Activated naive CD8-positive, alpha-beta T cell (primary cell): ENCODE results near the gene FOXF1.
A peak's percentile ranks its signal among the peaks of the same experiment; 100 is the strongest.

Experiments used
- H3K27ac Mint-ChIP-seq: one replicate; pipeline ENCODE4 v1.8.0; 2021; ENCODE audit warnings: mixed read lengths
- H3K27me3 Mint-ChIP-seq: one replicate; pipeline ENCODE4 v1.8.0; 2021; ENCODE audit warnings: mixed read lengths
- H3K36me3 Mint-ChIP-seq: one replicate; pipeline ENCODE4 v1.8.0; 2021; ENCODE audit warnings: mixed read lengths
- H3K4me1 Mint-ChIP-seq: one replicate; pipeline ENCODE4 v1.8.0; 2021; ENCODE audit warnings: low read depth, mixed read lengths
- H3K4me3 Mint-ChIP-seq: one replicate; pipeline ENCODE4 v1.8.0; 2021; ENCODE audit warnings: mild to moderate bottlenecking, mixed read lengths
- H3K9me3 Mint-ChIP-seq: one replicate; pipeline ENCODE4 v1.8.0; 2021; ENCODE audit warnings: low read depth, mixed read lengths

Gene FOXF1

DNA sequence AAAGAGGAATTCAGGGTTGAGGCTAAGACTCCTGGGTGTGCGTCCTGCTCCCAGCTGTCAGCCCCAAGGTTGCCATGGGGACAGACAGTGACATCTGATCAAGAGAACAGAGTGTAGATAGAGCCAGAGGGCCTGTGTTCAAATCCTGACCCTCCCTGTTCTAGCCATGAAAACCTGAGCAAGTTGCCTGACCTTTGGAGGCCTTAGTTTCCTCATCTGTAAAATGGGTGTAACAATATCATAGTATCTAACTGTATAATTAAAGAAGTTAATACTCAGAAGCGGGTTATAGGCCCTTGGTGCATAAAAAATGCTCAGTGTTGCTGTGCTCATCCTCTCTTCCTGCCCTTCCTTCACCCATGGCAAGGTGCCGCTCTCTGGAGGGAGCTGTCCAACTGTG is 28.7 kb upstream of the FOXF1 start:
- Mint-ChIP-seq H3K4me1 (no peaks in the 10 kb centered on the region), H3K27ac (no peak overlapping the region), H3K36me3 (no peaks in the 10 kb centered on the region), H3K9me3 (no peaks in the 10 kb centered on the region), H3K4me3 (no peak overlapping the region), H3K27me3 (peaks cover 22% of the 10 kb centered on the region)

GRCh38 chr16:86484240-86484639 is 26.1 kb upstream of the FOXF1 start:
- H3K9me3 Mint-ChIP-seq: no peaks in the 10 kb centered on the region
- no peak overlapping the region for H3K27ac Mint-ChIP-seq
- no peaks in the 10 kb centered on the region for H3K4me1 Mint-ChIP-seq
- H3K36me3 Mint-ChIP-seq: no peaks in the 10 kb centered on the region
- H3K4me3 Mint-ChIP-seq: no peak overlapping the region
- H3K27me3 Mint-ChIP-seq: peaks cover 11% of the 10 kb centered on the region

DNA sequence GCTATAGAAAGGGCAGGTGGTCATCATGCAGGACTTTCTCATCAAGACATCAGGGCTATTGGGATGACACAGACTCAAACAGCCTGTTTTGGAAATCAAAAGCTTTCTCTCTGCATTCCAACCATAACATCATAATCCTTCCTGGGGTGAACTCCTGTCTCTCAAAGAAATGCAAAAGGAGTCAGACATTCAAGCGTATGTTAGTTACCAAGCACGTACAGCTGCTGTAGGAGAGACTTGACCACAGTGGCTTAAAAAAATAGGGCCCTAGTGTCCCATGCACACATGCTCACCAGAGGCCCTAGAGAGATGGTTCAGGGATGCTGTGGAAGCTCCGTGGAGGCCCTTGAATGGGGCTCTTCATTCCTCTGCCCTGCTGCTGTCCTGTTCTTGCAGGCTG is 24.6 kb upstream of the FOXF1 start:
- no peaks in the 10 kb centered on the region for H3K36me3 Mint-ChIP-seq
- no peak overlapping the region for H3K27ac Mint-ChIP-seq
- H3K4me3 Mint-ChIP-seq: no peak overlapping the region
- no peaks in the 10 kb centered on the region for H3K9me3 Mint-ChIP-seq
- peaks cover 16% of the 10 kb centered on the region for H3K27me3 Mint-ChIP-seq
- H3K4me1 Mint-ChIP-seq: no peaks in the 10 kb centered on the region

GRCh38 chr16:86490859-86491639 is 19.3 kb upstream of the FOXF1 start:
- H3K27me3 Mint-ChIP-seq: peaks cover 42% of the 10 kb centered on the region
- H3K27ac Mint-ChIP-seq: no peak overlapping the region
- H3K4me3 Mint-ChIP-seq: no peak overlapping the region

GRCh38 chr16:86491640-86492023 is 18.7 kb upstream of the FOXF1 start:
- no peak overlapping the region for H3K27ac Mint-ChIP-seq
- no peaks in the 10 kb centered on the region for H3K9me3 Mint-ChIP-seq
- peaks cover 4% of the 10 kb centered on the region for H3K4me1 Mint-ChIP-seq
- H3K4me3 Mint-ChIP-seq: no peak overlapping the region
- H3K27me3 Mint-ChIP-seq: peaks cover 43% of the 10 kb centered on the region
- no peaks in the 10 kb centered on the region for H3K36me3 Mint-ChIP-seq

More at GRCh38 chr16:86490859-86491639, 19.3 kb upstream of the FOXF1 start:
- no peaks in the 10 kb centered on the region for H3K36me3 Mint-ChIP-seq
- peaks cover 3% of the 10 kb centered on the region for H3K4me1 Mint-ChIP-seq
- no peaks in the 10 kb centered on the region for H3K9me3 Mint-ChIP-seq

- Mint-ChIP-seq H3K4me1 (peaks cover 6% of the 10 kb centered on the region), H3K27ac (no peak overlapping the region), H3K4me3 (no peak overlapping the region), H3K36me3 (no peaks in the 10 kb centered on the region), H3K27me3 (peaks cover 43% of the 10 kb centered on the region), H3K9me3 (no peaks in the 10 kb centered on the region)
Observed at GRCh38 chr16:86492267-86492960, 17.9 kb upstream of the FOXF1 start.

- Mint-ChIP-seq H3K27me3 (peaks cover 43% of the 10 kb centered on the region), H3K4me3 (no peak overlapping the region), H3K27ac (no peak overlapping the region), H3K36me3 (no peaks in the 10 kb centered on the region), H3K4me1 (peaks cover 6% of the 10 kb centered on the region), H3K9me3 (no peaks in the 10 kb centered on the region)
Observed at GRCh38 chr16:86492961-86493629, 17.2 kb upstream of the FOXF1 start.

DNA sequence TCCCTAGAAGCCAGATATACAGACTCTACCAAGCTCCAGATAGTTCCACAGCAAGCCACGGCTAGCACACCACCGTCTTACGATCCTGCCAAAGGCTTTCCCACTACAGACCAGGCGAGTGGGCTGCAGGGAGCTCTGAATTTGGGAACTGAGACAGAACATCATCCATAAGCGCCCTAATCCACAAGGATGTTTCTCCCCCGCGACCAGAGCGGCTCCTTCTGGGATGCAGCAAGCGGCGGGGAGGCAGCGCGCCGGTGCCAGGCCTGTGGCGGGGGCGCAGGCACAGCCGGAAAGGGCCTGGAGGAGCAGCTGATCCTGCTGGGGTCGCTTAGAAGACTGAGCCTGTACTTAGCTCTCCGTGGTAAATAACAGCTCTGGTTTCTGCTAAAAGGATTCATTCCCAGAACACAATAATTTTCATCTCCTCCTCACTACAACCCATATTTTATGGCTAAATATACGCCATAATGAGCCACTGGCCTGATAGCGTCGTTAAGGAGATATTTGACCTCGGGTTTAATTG is 16.2 kb upstream of the FOXF1 start:
- no peak overlapping the region for H3K27ac Mint-ChIP-seq
- H3K4me1 Mint-ChIP-seq: peaks cover 6% of the 10 kb centered on the region
- H3K27me3 Mint-ChIP-seq: peaks cover 46% of the 10 kb centered on the region
- H3K9me3 Mint-ChIP-seq: no peaks in the 10 kb centered on the region
- no peaks in the 10 kb centered on the region for H3K36me3 Mint-ChIP-seq
- H3K4me3 Mint-ChIP-seq: no peak overlapping the region

DNA sequence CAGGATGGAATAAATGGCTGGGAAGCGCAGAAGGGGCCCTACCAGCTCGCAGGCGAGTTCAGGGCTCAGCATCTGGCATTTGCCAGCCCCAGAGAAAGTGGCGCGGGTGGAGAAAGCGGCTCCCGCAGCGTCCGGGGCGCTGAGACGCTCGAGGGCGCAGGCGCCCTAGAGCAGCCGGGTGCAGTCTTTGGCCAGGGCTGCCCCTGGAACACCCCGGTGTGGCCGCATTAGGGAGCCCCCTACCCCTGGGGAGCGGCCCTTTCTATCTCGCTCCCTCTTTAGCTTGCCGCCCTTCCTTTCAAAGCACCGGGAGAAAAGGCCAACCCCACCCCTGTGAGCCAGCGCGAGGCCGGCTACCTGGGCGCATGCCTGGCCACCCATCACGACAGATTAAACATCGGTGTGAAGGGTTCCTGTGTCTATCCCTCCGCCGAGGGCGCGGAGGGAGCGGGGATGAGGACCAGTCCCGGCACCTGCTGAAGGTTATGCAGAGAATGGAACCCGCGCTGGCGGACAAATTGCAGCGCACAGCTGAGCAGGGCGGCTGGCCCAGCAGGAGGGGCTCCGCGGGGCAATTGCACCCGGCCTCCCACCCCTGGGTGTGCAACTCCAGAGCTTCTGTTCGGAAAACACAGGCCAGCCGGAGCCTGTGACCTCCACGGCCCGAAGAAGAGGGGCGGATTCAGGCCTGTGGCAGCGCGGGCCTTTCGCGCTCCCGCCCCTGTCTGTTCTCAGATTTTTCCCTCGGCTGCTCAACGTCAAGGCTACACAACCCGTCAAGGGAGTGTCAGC is 15.6 kb upstream of the FOXF1 start:
- H3K36me3 Mint-ChIP-seq: no peaks in the 10 kb centered on the region
- peaks cover 6% of the 10 kb centered on the region for H3K4me1 Mint-ChIP-seq
- no peak overlapping the region for H3K4me3 Mint-ChIP-seq
- H3K27me3 Mint-ChIP-seq: peaks cover 45% of the 10 kb centered on the region
- H3K9me3 Mint-ChIP-seq: no peaks in the 10 kb centered on the region
- H3K27ac Mint-ChIP-seq: no peak overlapping the region

DNA sequence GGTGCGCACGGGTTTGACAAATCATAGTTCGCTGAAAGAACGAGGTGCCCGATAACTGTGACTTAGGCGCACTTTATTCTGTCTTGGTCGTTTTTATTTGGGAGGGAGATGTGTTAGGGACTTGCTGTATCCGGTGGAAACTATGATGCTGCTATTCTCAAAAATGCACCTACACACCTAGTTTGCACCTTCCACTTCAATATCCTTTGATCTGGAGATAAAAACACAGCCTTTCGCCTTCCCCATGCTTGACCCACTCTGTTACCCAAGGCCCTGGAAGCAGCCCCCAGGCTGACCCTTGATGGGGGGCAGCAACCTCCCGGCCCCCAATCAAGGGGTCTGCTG is 15.0 kb upstream of the FOXF1 start:
- Mint-ChIP-seq H3K27me3 (peaks cover 47% of the 10 kb centered on the region), H3K4me3 (no peak overlapping the region), H3K36me3 (no peaks in the 10 kb centered on the region), H3K4me1 (peaks cover 6% of the 10 kb centered on the region), H3K9me3 (no peaks in the 10 kb centered on the region), H3K27ac (no peak overlapping the region)

GRCh38 chr16:86495756-86496261 is 14.5 kb upstream of the FOXF1 start:
- H3K27ac Mint-ChIP-seq: peak overlapping the region; percentile 17
- no peak overlapping the region for H3K4me3 Mint-ChIP-seq

DNA sequence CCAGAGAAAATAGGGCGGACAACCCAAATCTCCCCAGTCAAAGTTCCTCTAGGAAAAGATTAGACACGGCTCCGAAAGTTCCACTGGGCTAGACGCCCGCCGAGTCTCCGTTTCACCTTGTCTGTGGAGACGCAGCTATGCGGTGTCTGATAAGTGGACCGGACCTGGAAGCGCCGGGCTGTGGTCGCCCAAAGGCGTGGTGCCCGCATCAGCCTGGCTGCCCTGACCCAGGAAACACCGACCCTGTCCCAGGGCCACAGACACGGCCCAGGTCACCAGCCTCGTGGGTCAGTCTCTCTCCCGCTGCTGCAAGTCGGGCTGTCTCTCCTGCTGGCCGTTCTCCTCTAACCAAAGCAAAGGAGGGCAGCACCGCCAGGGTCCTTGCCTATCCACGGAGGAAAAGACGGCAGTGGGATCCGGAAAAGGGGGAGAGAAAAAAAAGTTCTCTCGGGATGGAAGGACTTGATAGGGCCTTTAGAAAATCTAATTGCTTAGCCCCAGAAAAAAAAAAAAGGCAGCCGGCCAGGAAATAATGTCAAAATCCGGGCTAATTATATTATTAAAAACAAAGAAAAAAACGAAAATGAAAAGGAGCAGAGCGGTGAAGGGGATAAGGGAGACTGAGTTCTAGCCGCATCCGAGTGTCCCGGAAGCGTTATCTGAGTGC is 13.9 kb upstream of the FOXF1 start:
- Mint-ChIP-seq H3K4me3 (no peak overlapping the region), H3K9me3 (no peaks in the 10 kb centered on the region), H3K27ac (no peak overlapping the region), H3K27me3 (peaks cover 47% of the 10 kb centered on the region), H3K36me3 (no peaks in the 10 kb centered on the region), H3K4me1 (peaks cover 6% of the 10 kb centered on the region)

More at GRCh38 chr16:86495756-86496261, 14.5 kb upstream of the FOXF1 start:
- H3K4me1 Mint-ChIP-seq: peaks cover 6% of the 10 kb centered on the region
- no peaks in the 10 kb centered on the region for H3K36me3 Mint-ChIP-seq
- no peaks in the 10 kb centered on the region for H3K9me3 Mint-ChIP-seq
- peaks cover 48% of the 10 kb centered on the region for H3K27me3 Mint-ChIP-seq

DNA sequence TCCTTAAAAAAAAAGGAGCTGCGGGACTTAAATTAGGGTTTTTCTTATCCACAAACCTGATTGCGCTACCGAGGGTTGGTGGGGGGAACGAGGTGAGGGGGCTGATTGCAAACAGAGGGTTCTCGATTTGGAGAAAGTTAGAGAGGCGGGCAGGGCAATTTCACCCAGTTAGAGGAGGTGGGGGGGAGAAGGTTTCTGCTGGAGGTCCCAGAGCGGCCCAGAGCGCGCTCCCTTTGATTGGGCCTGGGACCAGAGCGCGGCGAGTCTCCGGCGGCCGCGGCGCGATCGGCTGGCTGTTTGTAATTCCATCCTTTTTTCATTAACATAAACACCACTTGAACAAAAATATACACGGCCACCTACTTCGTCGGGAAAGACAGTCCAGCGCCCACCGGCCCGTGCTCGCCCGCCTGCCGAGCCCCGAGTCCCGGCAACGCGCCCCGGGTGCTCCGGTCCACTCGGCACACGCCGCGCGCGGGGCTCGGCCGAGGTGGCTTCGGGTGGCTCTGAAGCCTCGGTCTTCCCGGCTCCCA is 13.3 kb upstream of the FOXF1 start:
- Mint-ChIP-seq H3K4me1 (peaks cover 6% of the 10 kb centered on the region), H3K9me3 (no peaks in the 10 kb centered on the region), H3K27me3 (peaks cover 45% of the 10 kb centered on the region), H3K27ac (no peak overlapping the region), H3K4me3 (no peak overlapping the region), H3K36me3 (no peaks in the 10 kb centered on the region)

DNA sequence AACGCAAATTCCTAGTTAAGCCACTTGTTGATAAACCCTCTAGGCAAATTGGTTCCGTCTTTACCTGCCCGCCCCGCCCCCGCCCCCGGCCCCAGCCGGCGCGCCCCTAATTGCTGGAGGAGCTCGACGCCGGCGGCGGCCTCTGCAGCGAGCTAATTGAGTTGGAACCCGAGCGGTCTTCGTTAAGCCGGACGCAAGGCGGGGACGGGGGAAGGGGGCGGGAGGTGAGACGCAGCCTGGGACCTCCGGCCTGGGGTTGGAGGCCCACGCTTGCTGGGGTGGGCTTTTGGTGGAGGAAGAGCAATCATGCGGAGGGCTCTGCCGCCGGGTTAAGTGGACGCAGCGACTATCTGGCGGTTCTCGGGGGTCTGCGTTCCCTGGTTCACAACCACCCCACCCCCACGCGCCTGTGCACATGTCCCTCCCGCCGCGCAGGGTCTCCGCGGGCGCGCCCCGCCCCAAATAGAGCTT is 12.7 kb upstream of the FOXF1 start:
- Mint-ChIP-seq H3K4me1 (peaks cover 6% of the 10 kb centered on the region), H3K4me3 (no peak overlapping the region)

More for the DNA sequence above, 12.7 kb upstream of the FOXF1 start:
- Mint-ChIP-seq H3K27ac (no peak overlapping the region), H3K27me3 (peaks cover 45% of the 10 kb centered on the region), H3K9me3 (no peaks in the 10 kb centered on the region), H3K36me3 (no peaks in the 10 kb centered on the region)
